Subcutaneous adipose tissue (tissue), 4 donors: Measurements from ENCODE around the gene CKB. TPM values are rescaled to one million over a fixed set of nuclear protein-coding genes. Genes with fewer than 3 reads are reported as not detected.

Experiments used
- total RNA-seq, 4 donors: library from RNA; depleted of rRNA; stranded (reverse); fragments of >200 nt; gene quantifications; one replicate each; pipeline ENCODE4 v1.1.0, GENCODE V29; 2016
- TF ChIP-seq, protein P1 (sequence below): fragments of 450-650 bp; IDR thresholded peaks from one replicate; pipeline ENCODE4 v1.5.1; 2016; ENCODE audit warnings: low read depth, mild to moderate bottlenecking, control low read depth, antibody characterized with exemption, moderate library complexity

CKB gene
- total RNA-seq, 4 donors from 2014 or later = 53.8 to 512 (median 182) TPM

- TF ChIP-seq, protein P1, sequence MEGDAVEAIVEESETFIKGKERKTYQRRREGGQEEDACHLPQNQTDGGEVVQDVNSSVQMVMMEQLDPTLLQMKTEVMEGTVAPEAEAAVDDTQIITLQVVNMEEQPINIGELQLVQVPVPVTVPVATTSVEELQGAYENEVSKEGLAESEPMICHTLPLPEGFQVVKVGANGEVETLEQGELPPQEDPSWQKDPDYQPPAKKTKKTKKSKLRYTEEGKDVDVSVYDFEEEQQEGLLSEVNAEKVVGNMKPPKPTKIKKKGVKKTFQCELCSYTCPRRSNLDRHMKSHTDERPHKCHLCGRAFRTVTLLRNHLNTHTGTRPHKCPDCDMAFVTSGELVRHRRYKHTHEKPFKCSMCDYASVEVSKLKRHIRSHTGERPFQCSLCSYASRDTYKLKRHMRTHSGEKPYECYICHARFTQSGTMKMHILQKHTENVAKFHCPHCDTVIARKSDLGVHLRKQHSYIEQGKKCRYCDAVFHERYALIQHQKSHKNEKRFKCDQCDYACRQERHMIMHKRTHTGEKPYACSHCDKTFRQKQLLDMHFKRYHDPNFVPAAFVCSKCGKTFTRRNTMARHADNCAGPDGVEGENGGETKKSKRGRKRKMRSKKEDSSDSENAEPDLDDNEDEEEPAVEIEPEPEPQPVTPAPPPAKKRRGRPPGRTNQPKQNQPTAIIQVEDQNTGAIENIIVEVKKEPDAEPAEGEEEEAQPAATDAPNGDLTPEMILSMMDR = no peak
Observed at GRCh38 chr14:103499709-103500108, 22.9 kb downstream of the CKB start.

GRCh38 chr14:103496776-103497175, 25.9 kb downstream of the CKB start:
- TF ChIP-seq, protein P1 = no peak

DNA sequence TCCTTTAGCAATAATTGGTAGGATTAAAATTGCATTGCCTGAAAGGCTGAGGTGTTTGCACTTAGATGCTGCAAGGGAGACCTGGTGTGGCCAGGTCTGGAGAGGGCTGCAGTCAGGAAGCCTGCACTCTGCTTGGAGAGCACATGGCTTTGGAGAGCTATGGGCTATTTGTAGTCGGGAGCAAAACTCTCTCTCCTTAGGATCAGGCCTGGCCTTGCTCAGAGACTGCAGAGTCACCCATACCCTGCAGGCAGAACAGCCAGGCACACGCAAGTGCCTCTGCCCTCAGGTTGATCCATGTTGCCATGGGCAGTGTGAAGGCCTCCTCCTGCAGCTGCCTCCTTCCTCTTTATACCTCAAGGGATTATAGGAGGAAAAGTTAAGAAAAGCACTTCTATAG, 26.8 kb downstream of the CKB start:
- TF ChIP-seq, protein P1 = no peak

DNA sequence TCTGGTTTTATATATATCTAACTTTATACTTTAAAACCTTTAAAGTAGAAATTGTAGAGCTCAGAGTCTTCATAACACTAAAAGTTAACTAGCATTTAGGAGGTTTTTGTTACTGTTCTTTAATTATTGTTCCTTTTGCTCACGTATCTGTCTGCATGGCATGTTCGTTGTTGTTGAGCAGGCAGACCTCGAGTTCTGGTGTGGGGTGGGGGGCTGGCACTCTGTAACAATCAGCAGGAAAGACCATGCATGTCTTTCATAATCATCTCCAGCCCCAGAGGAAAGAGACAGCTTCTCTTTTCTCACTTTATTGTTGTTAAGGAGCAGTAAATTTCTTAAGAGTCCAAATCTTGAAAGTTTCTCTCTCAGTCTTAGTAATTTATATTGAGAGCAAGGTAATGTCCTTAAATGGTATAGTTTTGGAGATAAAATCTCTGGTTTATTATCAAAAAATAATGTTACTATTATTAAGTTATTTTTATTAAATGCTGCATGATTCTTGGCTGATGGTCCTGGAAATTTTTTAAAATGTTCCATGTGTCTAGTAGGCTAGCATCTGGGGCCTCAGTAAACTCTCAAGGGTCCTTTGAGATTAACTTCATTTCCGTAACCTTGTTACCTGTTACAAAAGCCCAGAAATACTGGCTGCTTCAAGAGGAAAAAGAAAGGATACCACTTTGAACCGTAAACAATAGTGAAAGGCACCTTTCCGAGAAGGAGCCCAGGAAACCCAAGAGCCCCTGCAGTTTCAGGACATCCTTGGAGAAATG, 30.3 kb downstream of the CKB start:
- TF ChIP-seq, protein P1 = no peak

GRCh38 chr14:103491691-103492090, 30.9 kb downstream of the CKB start:
- TF ChIP-seq, protein P1 = no peak

- TF ChIP-seq, protein P1 = no peak
Observed at GRCh38 chr14:103489621-103490020, 33.0 kb downstream of the CKB start.

GRCh38 chr14:103488960-103489359, 33.7 kb downstream of the CKB start:
- TF ChIP-seq, protein P1 = no peak
